H1 (cell line): Measurements from ENCODE around the gene TCF21. TPM values are rescaled to one million over a fixed set of nuclear protein-coding genes. Genes with fewer than 3 reads are reported as not detected.

ENCODE experiments used
- BACH1 ChIP-seq: IDR thresholded peaks from 2 replicates; pipeline ENCODE4 v1.6.1; 2012; ENCODE audit warnings: low read length, improper control_type of control experiment
- PHF8 ChIP-seq: fragments of 200-600 bp; sonication (generic); conservative IDR thresholded peaks from 2 replicates; pipeline ENCODE4 v1.7.1; 2012; ENCODE audit warnings: low read depth, mild to moderate bottlenecking, inconsistent platforms, low read length, moderate library complexity
- RFX5 ChIP-seq: IDR thresholded peaks from 2 replicates; pipeline ENCODE4 v1.6.1; 2011; ENCODE audit warnings: low read depth, low read length, improper control_type of control experiment, borderline replicate concordance
- SP4 ChIP-seq: IDR thresholded peaks from 2 replicates; pipeline ENCODE4 v1.6.1; 2012; ENCODE audit warnings: low read length, inconsistent platforms
- polyA plus RNA-seq, 7 experiments: library from polyadenylated mRNA; depleted of rRNA in 3 of 7; stranded (reverse) in 5 of 7; unstranded in 2 of 7; fragments of >200 nt in 5 of 7; fragments of 200-250 nt in 2 of 7; gene quantifications; 1 replicate in 5 of 7; 2 replicates in 1 of 7; 4 replicates in 1 of 7; pipeline versions ENCODE4 v1.2.1 to v1.2.3, GENCODE V29; 2011 to 2013; ENCODE audit warnings: missing spikeins in 2 of 7, mixed read lengths in 2 of 7
- total RNA-seq: library from RNA; stranded (reverse); fragmentation: NEBNext Ultra II Directional; extraction: Animal tissue kit (Norgen Biotek cat#: 25700); gene quantifications from 2 replicates; pipeline ENCODE4 v1.2.1, GENCODE V29; 2021
- TF ChIP-seq, protein P1 (sequence below): IDR thresholded peaks from 2 replicates; pipeline ENCODE4 v1.6.1; 2012; ENCODE audit warnings: inconsistent platforms
- TF ChIP-seq, protein P2 (sequence below): IDR thresholded peaks from 2 replicates; pipeline ENCODE4 v1.6.1; 2011; ENCODE audit warnings: low read depth, mild to moderate bottlenecking, low read length; ENCODE audit not compliant: insufficient read depth

TCF21 gene
- total and polyA plus RNA-seq, 2 of the 8 experiments (the other 6 are each of a cell fraction or from before 2014, with no cell fraction given) = 0.05 to 0.09 TPM

DNA sequence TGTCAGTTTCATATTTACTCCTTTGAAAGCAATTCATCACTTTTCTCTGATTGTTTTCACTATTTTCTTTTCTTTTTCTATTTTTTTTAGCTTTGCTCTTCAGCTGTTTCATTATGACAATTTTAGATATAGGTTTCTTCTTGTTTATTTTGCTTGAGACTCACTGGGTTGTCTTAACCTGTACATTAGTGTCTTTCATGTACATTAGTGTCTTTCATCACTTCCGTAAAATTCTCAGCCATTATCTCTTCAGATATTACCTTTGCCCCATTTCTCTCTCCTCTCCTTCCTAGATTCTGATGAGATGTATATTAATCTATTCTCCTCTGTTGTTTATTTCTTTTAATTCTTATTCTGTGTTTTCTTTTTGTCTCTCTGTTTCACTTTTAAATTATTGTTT, 49.6 kb downstream of the TCF21 start (continued):
- TF ChIP-seq, protein P1, sequence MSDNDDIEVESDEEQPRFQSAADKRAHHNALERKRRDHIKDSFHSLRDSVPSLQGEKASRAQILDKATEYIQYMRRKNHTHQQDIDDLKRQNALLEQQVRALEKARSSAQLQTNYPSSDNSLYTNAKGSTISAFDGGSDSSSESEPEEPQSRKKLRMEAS = no peak
- TF ChIP-seq, protein P2, sequence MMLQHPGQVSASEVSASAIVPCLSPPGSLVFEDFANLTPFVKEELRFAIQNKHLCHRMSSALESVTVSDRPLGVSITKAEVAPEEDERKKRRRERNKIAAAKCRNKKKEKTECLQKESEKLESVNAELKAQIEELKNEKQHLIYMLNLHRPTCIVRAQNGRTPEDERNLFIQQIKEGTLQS = no peak
- no peak for TF ChIP-seq BACH1
- TF ChIP-seq PHF8 = no peak
- TF ChIP-seq SP4 = no peak
- TF ChIP-seq RFX5 = no peak
